HUES48 (cell line): ENCODE measurements around the gene SSBP4.

Experiments used
- H3K27ac ChIP-seq: one replicate; pipeline ENCODE4 v1.7.0; 2013; ENCODE audit warnings: low read depth, low read length, inconsistent platforms
- H3K27me3 ChIP-seq: 2 replicates; pipeline ENCODE4 v1.6.1; 2013; ENCODE audit warnings: mild to moderate bottlenecking, low read length; ENCODE audit not compliant: control insufficient read depth, insufficient read depth
- H3K36me3 ChIP-seq: 2 replicates; pipeline ENCODE4 v1.6.1; 2013; ENCODE audit warnings: low read length; ENCODE audit not compliant: control insufficient read depth, insufficient read depth
- H3K4me1 ChIP-seq: 2 replicates; pipeline ENCODE4 v1.6.1; 2013; ENCODE audit warnings: mild to moderate bottlenecking, low read length; ENCODE audit not compliant: control insufficient read depth, insufficient read depth
- H3K4me3 ChIP-seq: 2 replicates; pipeline ENCODE4 v1.5.1; 2013; ENCODE audit warnings: mild to moderate bottlenecking, low read depth, low read length
- H3K9ac ChIP-seq: 2 replicates; pipeline ENCODE4 v1.6.1; 2013; ENCODE audit warnings: mild to moderate bottlenecking, low read depth, low read length, moderate library complexity
- H3K9me3 ChIP-seq: 2 replicates; pipeline ENCODE4 v1.6.1; 2013; ENCODE audit warnings: low read length; ENCODE audit not compliant: control insufficient read depth, insufficient read depth

The SSBP4 gene

DNA sequence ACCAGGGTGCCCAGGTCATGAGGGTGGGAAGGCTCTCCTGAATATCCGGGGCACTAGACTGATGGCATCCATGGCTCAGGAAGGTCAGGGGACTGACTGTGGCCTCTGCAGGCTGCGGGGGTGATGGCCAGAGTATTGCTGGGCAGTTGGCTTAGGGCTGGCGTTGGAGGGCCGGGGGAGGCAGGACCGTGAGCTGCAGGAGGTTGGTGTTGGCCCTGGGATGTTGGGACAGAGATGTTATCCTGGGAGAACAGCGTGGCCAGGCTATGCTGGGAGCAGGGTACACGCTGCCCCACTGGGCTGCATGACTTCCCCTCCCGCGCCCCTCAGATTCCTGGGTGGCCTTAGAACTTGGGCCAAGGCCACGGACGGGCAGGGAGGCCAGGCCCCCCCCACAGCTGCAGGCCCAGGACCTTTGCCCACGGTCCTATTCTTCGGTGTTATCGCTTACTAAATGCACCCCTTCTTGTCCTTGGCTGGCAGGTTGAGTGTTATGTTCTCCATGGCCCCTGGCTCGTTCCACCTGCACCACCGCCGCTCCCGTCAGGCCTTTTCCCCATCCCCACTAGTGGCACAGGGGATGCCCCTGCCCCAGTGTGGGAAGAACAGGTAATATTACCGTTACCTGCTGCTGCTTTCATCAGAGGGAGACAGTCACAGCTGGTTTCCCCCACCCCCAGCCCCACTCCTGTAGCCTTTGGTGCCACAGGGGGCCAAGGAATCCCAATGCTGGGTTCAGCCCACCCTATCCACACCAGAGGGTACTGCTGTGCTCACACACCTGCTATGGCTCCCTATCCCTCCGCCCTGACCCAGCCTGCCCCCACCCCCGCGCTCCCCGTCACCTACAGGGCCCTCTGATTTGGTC, 22.0 kb downstream of the SSBP4 start:
- Histone ChIP-seq H3K4me1 (peaks cover 15% of the 10 kb centered on the region), H3K27me3 (no peaks in the 10 kb centered on the region), H3K9ac (no peak overlapping the region), H3K4me3 (no peak overlapping the region), H3K27ac (no peak overlapping the region), H3K9me3 (no peaks in the 10 kb centered on the region), H3K36me3 (peaks cover 24% of the 10 kb centered on the region)

- no peak overlapping the region for H3K9ac ChIP-seq
- H3K27me3 ChIP-seq = no peaks in the 10 kb centered on the region
- no peak overlapping the region for H3K4me3 ChIP-seq
- H3K27ac ChIP-seq = no peak overlapping the region
- H3K4me1 ChIP-seq = peaks cover 15% of the 10 kb centered on the region
- H3K36me3 ChIP-seq = peaks cover 30% of the 10 kb centered on the region
- H3K9me3 ChIP-seq = no peaks in the 10 kb centered on the region
Observed at GRCh38 chr19:18441804-18442788, 22.9 kb downstream of the SSBP4 start.

DNA sequence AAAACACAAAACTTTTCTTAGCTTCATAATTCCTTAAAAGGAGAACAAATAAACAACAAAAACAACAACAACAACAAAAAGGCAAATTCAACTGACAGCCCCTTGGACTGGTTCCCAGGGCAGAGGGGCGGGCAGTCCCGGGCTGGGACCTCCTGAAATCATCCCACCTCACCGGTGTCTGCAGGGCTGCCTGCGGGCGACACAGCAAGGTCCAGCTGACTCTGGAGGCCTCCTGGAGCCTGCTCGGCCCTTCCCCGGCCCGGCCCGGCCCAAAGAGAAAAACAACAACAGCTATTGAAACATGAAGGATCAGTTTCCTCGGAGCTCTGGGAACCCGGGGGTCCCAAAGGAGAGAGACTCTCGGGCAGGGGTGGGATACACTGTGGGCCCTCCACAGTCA, 23.7 kb downstream of the SSBP4 start:
- H3K9ac ChIP-seq = no peak overlapping the region

GRCh38 chr19:18443406-18443805, 24.2 kb downstream of the SSBP4 start:
- no peak overlapping the region for H3K27ac ChIP-seq
- H3K27me3 ChIP-seq = no peaks in the 10 kb centered on the region
- H3K9ac ChIP-seq = no peak overlapping the region
- H3K9me3 ChIP-seq = no peaks in the 10 kb centered on the region
- H3K4me3 ChIP-seq = no peak overlapping the region
- H3K36me3 ChIP-seq = peaks cover 34% of the 10 kb centered on the region
- peaks cover 15% of the 10 kb centered on the region for H3K4me1 ChIP-seq

More for the DNA sequence above, 23.7 kb downstream of the SSBP4 start:
- H3K4me1 ChIP-seq = peaks cover 15% of the 10 kb centered on the region
- H3K27me3 ChIP-seq = no peaks in the 10 kb centered on the region
- H3K9me3 ChIP-seq = no peaks in the 10 kb centered on the region
- H3K27ac ChIP-seq = no peak overlapping the region
- H3K4me3 ChIP-seq = no peak overlapping the region
- H3K36me3 ChIP-seq = peaks cover 30% of the 10 kb centered on the region

- Histone ChIP-seq H3K4me3 (no peak overlapping the region), H3K9me3 (no peaks in the 10 kb centered on the region), H3K27ac (no peak overlapping the region), H3K27me3 (no peaks in the 10 kb centered on the region), H3K9ac (no peak overlapping the region), H3K36me3 (peaks cover 38% of the 10 kb centered on the region), H3K4me1 (peaks cover 10% of the 10 kb centered on the region)
Observed at GRCh38 chr19:18443831-18444230, 24.6 kb downstream of the SSBP4 start.

DNA sequence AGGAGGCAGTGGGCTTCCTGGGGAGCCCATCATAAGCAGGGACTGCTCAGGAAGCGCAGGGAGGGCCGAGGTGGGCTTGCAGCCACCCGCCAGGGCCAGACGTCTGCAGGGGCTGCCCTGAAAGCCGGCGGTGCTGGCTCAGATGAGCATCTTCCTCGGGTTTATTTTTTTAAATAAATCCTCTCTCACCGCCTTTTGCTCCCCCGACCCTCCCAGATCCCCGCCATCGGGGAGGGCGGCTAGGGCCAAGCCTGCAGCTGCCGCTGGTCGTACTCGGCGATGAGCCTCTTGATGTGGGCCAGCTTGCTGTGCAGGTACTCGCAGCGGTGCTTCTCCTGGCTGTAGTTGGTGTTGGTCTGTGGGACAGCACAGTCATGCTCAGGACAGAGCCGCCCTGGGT, 25.3 kb downstream of the SSBP4 start:
- no peaks in the 10 kb centered on the region for H3K27me3 ChIP-seq
- no peak overlapping the region for H3K4me3 ChIP-seq
- H3K36me3 ChIP-seq = peaks cover 43% of the 10 kb centered on the region
- no peak overlapping the region for H3K9ac ChIP-seq
- no peak overlapping the region for H3K27ac ChIP-seq
- H3K4me1 ChIP-seq = peaks cover 4% of the 10 kb centered on the region
- H3K9me3 ChIP-seq = no peaks in the 10 kb centered on the region

GRCh38 chr19:18445262-18445948, 26.2 kb downstream of the SSBP4 start:
- Histone ChIP-seq H3K4me1 (no peaks in the 10 kb centered on the region), H3K4me3 (no peak overlapping the region), H3K36me3 (peaks cover 52% of the 10 kb centered on the region), H3K9ac (no peak overlapping the region), H3K27me3 (no peaks in the 10 kb centered on the region), H3K9me3 (no peaks in the 10 kb centered on the region), H3K27ac (no peak overlapping the region)

GRCh38 chr19:18446145-18446810, 27.1 kb downstream of the SSBP4 start:
- no peak overlapping the region for H3K9ac ChIP-seq
- H3K9me3 ChIP-seq = no peaks in the 10 kb centered on the region
- no peaks in the 10 kb centered on the region for H3K27me3 ChIP-seq
- H3K36me3 ChIP-seq = peaks cover 56% of the 10 kb centered on the region
- no peak overlapping the region for H3K4me3 ChIP-seq
- H3K4me1 ChIP-seq = no peaks in the 10 kb centered on the region
- no peak overlapping the region for H3K27ac ChIP-seq

GRCh38 chr19:18446811-18447359, 27.7 kb downstream of the SSBP4 start:
- Histone ChIP-seq H3K36me3 (peaks cover 56% of the 10 kb centered on the region), H3K4me1 (no peaks in the 10 kb centered on the region), H3K27ac (no peak overlapping the region), H3K27me3 (no peaks in the 10 kb centered on the region), H3K9me3 (no peaks in the 10 kb centered on the region), H3K4me3 (no peak overlapping the region), H3K9ac (no peak overlapping the region)

- peaks cover 45% of the 10 kb centered on the region for H3K36me3 ChIP-seq
- no peak overlapping the region for H3K4me3 ChIP-seq
- no peak overlapping the region for H3K9ac ChIP-seq
- H3K4me1 ChIP-seq = 0 out of 2 replicates have a peak, but pooled peaks cover 3% of the 10 kb centered on the region
- H3K9me3 ChIP-seq = no peaks in the 10 kb centered on the region
- H3K27ac ChIP-seq = no peak overlapping the region
- H3K27me3 ChIP-seq = no peaks in the 10 kb centered on the region
Observed at GRCh38 chr19:18449552-18449951, 30.4 kb downstream of the SSBP4 start.
